GM23338 (cell line): ENCODE data around the gene TCIRG1. TPM values are rescaled to one million over a fixed set of nuclear protein-coding genes. Genes with fewer than 3 reads are reported as not detected.

ENCODE experiments used
- ATAC-seq: fragments of 200-7000 bp; cut with Tn5 transposase; 3 replicates; pipeline ENCODE4 v1.9.1; 2020
- DNase-seq: peaks from one replicate; pipeline ENCODE4 v3.0.0-alpha.2; 2015; ENCODE audit warnings: low spot score
- H2AFZ ChIP-seq: fragments of 200-600 bp; sonication (generic); 2 replicates; pipeline ENCODE4 v1.8.0; 2016; ENCODE audit warnings: antibody characterized with exemption, mild to moderate bottlenecking, moderate library complexity
- H3F3A ChIP-seq: fragments of 200-600 bp; sonication (generic); replicated peaks from 2 replicates; pipeline ENCODE4 v1.8.0; 2017; ENCODE audit warnings: antibody characterized with exemption, mixed run types, low read depth
- H3K27ac ChIP-seq: fragments of 200-600 bp; sonication (generic); 2 replicates; pipeline ENCODE4 v1.6.1; 2016; ENCODE audit warnings: low read depth
- H3K27me3 ChIP-seq: fragments of 200-600 bp; sonication (generic); 2 replicates; pipeline ENCODE4 v1.8.0; 2016; ENCODE audit warnings: mild to moderate bottlenecking, mixed run types, moderate library complexity; ENCODE audit not compliant: insufficient read depth
- H3K36me3 ChIP-seq: fragments of 200-600 bp; sonication (generic); 2 replicates; pipeline ENCODE4 v1.8.0; 2016; ENCODE audit warnings: mild to moderate bottlenecking; ENCODE audit not compliant: insufficient read depth
- H3K4me1 ChIP-seq: fragments of 200-600 bp; sonication (generic); 2 replicates; pipeline ENCODE4 v1.8.0; 2016; ENCODE audit warnings: mild to moderate bottlenecking, moderate library complexity; ENCODE audit not compliant: insufficient read depth
- H3K4me2 ChIP-seq: fragments of 200-600 bp; sonication (generic); 2 replicates; pipeline ENCODE4 v1.7.1; 2017; ENCODE audit warnings: mixed run types
- H3K4me3 ChIP-seq: fragments of 200-600 bp; sonication (generic); 2 replicates; pipeline ENCODE4 v1.6.1; 2016; ENCODE audit warnings: mixed run types
- H3K79me2 ChIP-seq: fragments of 200-600 bp; sonication (generic); replicated peaks from 2 replicates; pipeline ENCODE4 v1.8.0; 2017; ENCODE audit warnings: mild to moderate bottlenecking; ENCODE audit not compliant: insufficient read depth
- H3K9me2 ChIP-seq: fragments of 200-600 bp; sonication (generic); 2 replicates; pipeline ENCODE4 v1.8.0; 2017; ENCODE audit not compliant: insufficient read depth
- H4K20me1 ChIP-seq: fragments of 200-600 bp; sonication (generic); replicated peaks from 2 replicates; pipeline ENCODE4 v1.8.0; 2017; ENCODE audit warnings: mild to moderate bottlenecking; ENCODE audit not compliant: insufficient read depth
- H3K27ac Mint-ChIP-seq: 2 replicates; pipeline ENCODE4 v1.8.0; 2020; ENCODE audit warnings: inconsistent platforms, mild to moderate bottlenecking, moderate library complexity, mixed read lengths
- H3K27me3 Mint-ChIP-seq: 3 replicates; pipeline ENCODE4 v1.8.0; 2022; ENCODE audit warnings: low read depth, mild to moderate bottlenecking, moderate library complexity, mixed read lengths, inconsistent platforms; ENCODE audit not compliant: insufficient read depth, poor library complexity
- H3K36me3 Mint-ChIP-seq: 3 replicates; pipeline ENCODE4 v1.8.0; 2021; ENCODE audit warnings: low read depth, mild to moderate bottlenecking, inconsistent platforms, moderate library complexity, mixed read lengths
- H3K4me1 Mint-ChIP-seq: 3 replicates; pipeline ENCODE4 v1.8.0; 2020; ENCODE audit warnings: mild to moderate bottlenecking, inconsistent platforms, mixed read lengths
- H3K4me3 Mint-ChIP-seq: 3 replicates; pipeline ENCODE4 v1.8.0; 2021; ENCODE audit warnings: moderate library complexity, mild to moderate bottlenecking, inconsistent platforms, mixed read lengths
- H3K9me3 Mint-ChIP-seq: 3 replicates; pipeline ENCODE4 v1.8.0; 2020; ENCODE audit warnings: moderate library complexity, mild to moderate bottlenecking, inconsistent platforms, mixed read lengths
- EZH2phosphoT487 ChIP-seq: fragments of 200-600 bp; sonication (generic); IDR thresholded peaks from one replicate; pipeline ENCODE4 v1.8.1; 2018; ENCODE audit warnings: antibody characterized with exemption; ENCODE audit not compliant: unreplicated experiment
- JUNB ChIP-seq: IDR thresholded peaks from one replicate; pipeline ENCODE4 v1.6.1; 2016; ENCODE audit warnings: antibody characterized with exemption; ENCODE audit not compliant: unreplicated experiment
- NANOG ChIP-seq: IDR thresholded peaks from 2 replicates; pipeline ENCODE4 v1.6.1; 2016; ENCODE audit warnings: antibody characterized with exemption, borderline replicate concordance
- POLR2AphosphoS5 ChIP-seq: IDR thresholded peaks from 2 replicates; pipeline ENCODE4 v1.6.1; 2016; ENCODE audit warnings: antibody characterized with exemption, low read depth
- STAT1 ChIP-seq: IDR thresholded peaks from one replicate; pipeline ENCODE4 v1.6.1; 2016; ENCODE audit warnings: antibody characterized with exemption; ENCODE audit not compliant: unreplicated experiment
- ZNF114 ChIP-seq: fragments of 250-450 bp; sonication (Bioruptor Pico); IDR thresholded peaks from 2 replicates; pipeline ENCODE4 v1.5.0; 2020; ENCODE audit warnings: mild to moderate bottlenecking, moderate library complexity
- polyA plus RNA-seq: library from polyadenylated mRNA; unstranded; fragments of >200 nt; fragmentation: Nextera tagmentation; extraction: Ambion mirVana; gene quantifications from 2 replicates; pipeline ENCODE4 v1.2.1, GENCODE V29; 2016
- total RNA-seq: library from RNA; depleted of rRNA; stranded (reverse); fragments of >200 nt; shearing (Covaris generic); gene quantifications from 2 replicates; pipeline ENCODE4 v1.2.3, GENCODE V29; 2014
- TF ChIP-seq, protein P1 (sequence below): fragments of 250-450 bp; sonication (Bioruptor Pico); IDR thresholded peaks from 2 replicates; pipeline ENCODE4 v1.5.0; 2020; ENCODE audit warnings: mild to moderate bottlenecking, moderate library complexity
- TF ChIP-seq, protein P2 (sequence below), 2 experiments: fragments of 200-600 bp in 1 of 2; sonication (generic) in 1 of 2; conservative IDR thresholded peaks; 2 replicates each; pipeline versions ENCODE4 v1.5.1 to v1.6.1; 2016 to 2017; ENCODE audit warnings: antibody characterized with exemption in 2 of 2, low read depth in 2 of 2, mild to moderate bottlenecking in 2 of 2, moderate library complexity in 1 of 2

The TCIRG1 gene
- total and polyA plus RNA-seq, 2 experiments from 2014 or later, result 20.4 to 40.4 TPM

DNA sequence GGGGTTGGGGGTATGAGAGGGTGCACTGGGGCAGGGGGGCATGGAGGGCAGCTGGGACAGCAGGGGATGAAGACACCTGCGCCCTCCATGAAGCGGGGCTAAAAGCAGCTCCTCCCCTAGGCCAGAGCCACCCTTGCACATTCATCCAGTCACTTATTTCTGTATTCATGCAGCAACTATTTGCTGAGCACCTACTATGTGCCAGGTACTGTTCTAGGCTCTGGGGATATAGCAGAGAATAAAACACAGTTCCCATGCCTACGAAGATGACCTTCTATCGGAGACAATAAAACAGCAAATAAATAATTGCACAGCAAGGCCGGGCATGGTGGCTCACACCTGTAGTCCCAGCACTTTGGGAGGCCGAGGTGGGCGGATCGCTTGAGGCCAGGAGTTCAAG lies 23.4 kb upstream of the TCIRG1 start (continued):
- TF ChIP-seq, protein P1, sequence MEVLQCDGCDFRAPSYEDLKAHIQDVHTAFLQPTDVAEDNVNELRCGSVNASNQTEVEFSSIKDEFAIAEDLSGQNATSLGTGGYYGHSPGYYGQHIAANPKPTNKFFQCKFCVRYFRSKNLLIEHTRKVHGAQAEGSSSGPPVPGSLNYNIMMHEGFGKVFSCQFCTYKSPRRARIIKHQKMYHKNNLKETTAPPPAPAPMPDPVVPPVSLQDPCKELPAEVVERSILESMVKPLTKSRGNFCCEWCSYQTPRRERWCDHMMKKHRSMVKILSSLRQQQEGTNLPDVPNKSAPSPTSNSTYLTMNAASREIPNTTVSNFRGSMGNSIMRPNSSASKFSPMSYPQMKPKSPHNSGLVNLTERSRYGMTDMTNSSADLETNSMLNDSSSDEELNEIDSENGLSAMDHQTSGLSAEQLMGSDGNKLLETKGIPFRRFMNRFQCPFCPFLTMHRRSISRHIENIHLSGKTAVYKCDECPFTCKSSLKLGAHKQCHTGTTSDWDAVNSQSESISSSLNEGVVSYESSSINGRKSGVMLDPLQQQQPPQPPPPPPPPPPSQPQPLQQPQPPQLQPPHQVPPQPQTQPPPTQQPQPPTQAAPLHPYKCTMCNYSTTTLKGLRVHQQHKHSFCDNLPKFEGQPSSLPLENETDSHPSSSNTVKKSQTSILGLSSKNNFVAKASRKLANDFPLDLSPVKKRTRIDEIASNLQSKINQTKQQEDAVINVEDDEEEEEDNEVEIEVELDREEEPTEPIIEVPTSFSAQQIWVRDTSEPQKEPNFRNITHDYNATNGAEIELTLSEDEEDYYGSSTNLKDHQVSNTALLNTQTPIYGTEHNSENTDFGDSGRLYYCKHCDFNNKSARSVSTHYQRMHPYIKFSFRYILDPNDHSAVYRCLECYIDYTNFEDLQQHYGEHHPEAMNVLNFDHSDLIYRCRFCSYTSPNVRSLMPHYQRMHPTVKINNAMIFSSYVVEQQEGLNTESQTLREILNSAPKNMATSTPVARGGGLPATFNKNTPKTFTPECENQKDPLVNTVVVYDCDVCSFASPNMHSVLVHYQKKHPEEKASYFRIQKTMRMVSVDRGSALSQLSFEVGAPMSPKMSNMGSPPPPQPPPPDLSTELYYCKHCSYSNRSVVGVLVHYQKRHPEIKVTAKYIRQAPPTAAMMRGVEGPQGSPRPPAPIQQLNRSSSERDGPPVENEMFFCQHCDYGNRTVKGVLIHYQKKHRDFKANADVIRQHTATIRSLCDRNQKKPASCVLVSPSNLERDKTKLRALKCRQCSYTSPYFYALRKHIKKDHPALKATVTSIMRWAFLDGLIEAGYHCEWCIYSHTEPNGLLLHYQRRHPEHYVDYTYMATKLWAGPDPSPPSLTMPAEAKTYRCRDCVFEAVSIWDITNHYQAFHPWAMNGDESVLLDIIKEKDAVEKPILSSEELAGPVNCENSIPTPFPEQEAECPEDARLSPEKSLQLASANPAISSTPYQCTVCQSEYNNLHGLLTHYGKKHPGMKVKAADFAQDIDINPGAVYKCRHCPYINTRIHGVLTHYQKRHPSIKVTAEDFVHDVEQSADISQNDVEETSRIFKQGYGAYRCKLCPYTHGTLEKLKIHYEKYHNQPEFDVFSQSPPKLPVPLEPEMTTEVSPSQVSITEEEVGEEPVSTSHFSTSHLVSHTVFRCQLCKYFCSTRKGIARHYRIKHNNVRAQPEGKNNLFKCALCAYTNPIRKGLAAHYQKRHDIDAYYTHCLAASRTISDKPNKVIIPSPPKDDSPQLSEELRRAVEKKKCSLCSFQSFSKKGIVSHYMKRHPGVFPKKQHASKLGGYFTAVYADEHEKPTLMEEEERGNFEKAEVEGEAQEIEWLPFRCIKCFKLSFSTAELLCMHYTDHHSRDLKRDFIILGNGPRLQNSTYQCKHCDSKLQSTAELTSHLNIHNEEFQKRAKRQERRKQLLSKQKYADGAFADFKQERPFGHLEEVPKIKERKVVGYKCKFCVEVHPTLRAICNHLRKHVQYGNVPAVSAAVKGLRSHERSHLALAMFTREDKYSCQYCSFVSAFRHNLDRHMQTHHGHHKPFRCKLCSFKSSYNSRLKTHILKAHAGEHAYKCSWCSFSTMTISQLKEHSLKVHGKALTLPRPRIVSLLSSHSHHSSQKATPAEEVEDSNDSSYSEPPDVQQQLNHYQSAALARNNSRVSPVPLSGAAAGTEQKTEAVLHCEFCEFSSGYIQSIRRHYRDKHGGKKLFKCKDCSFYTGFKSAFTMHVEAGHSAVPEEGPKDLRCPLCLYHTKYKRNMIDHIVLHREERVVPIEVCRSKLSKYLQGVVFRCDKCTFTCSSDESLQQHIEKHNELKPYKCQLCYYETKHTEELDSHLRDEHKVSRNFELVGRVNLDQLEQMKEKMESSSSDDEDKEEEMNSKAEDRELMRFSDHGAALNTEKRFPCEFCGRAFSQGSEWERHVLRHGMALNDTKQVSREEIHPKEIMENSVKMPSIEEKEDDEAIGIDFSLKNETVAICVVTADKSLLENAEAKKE (CRISPR knock-in tag), result no peak
- no peak for TF ChIP-seq NANOG
- TF ChIP-seq JUNB, result no peak
- TF ChIP-seq ZNF114 (CRISPR knock-in tag), result no peak
- no peak for TF ChIP-seq EZH2phosphoT487
- no peak for TF ChIP-seq POLR2AphosphoS5

DNA sequence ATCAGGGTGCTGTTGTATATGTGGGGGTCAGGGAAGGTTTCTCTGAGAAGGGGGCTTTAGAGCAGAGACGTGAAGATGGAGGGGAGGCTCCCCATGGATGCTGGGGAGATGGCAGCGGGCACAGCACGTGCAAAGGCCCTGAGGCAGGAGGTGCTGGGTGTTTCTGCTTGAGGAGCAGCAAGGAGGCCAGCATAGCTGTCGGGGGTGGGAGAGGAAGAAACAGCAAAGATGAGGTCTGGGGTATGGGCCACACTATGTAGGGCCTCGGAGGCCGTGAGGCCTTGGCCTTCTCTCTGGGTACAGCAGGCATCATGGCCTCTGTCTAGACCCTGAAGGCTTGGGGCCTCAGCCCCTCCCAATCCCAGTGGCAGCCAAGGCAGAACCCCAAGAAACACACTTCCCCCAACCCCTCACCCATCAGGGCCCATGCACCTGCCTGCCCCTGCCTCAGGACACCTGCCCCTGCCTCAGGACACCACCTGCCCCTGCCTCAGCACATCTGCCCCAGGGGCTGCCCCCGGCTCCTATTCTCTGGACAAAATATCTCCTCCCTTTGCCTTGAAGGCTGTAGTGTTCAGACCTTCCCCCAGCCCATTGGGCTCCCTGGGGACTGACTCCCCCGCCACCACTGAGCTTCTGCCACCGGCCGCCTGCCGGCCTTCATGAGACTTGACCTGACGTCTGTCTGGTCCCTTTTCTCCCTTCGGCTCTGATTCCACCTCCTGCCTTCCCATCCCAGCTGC lies 22.5 kb upstream of the TCIRG1 start:
- Histone ChIP-seq H3K27ac (no peak overlapping the region), H2AFZ (no peak overlapping the region), H3F3A (no peaks in the 10 kb centered on the region), H4K20me1 (no peaks in the 10 kb centered on the region), H3K27me3 (no peaks in the 10 kb centered on the region), H3K4me3 (no peak overlapping the region), H3K4me2 (no peak overlapping the region), H3K79me2 (no peaks in the 10 kb centered on the region), H3K4me1 (no peaks in the 10 kb centered on the region), H3K36me3 (no peaks in the 10 kb centered on the region), H3K9me2 (no peaks in the 10 kb centered on the region)
- Mint-ChIP-seq H3K27ac (no peak overlapping the region), H3K27me3 (peaks cover 15% of the 10 kb centered on the region), H3K36me3 (no peaks in the 10 kb centered on the region), H3K4me3 (no peak overlapping the region), H3K4me1 (peaks cover 14% of the 10 kb centered on the region), H3K9me3 (no peaks in the 10 kb centered on the region)
- DNase-seq, result no peak
- no peak for ATAC-seq
- TF ChIP-seq EZH2phosphoT487 (no peak), POLR2AphosphoS5 (no peak), NANOG (no peak), STAT1 (no peak)
- TF ChIP-seq, protein P2, sequence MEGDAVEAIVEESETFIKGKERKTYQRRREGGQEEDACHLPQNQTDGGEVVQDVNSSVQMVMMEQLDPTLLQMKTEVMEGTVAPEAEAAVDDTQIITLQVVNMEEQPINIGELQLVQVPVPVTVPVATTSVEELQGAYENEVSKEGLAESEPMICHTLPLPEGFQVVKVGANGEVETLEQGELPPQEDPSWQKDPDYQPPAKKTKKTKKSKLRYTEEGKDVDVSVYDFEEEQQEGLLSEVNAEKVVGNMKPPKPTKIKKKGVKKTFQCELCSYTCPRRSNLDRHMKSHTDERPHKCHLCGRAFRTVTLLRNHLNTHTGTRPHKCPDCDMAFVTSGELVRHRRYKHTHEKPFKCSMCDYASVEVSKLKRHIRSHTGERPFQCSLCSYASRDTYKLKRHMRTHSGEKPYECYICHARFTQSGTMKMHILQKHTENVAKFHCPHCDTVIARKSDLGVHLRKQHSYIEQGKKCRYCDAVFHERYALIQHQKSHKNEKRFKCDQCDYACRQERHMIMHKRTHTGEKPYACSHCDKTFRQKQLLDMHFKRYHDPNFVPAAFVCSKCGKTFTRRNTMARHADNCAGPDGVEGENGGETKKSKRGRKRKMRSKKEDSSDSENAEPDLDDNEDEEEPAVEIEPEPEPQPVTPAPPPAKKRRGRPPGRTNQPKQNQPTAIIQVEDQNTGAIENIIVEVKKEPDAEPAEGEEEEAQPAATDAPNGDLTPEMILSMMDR (conservative IDR thresholded peaks at IDR 0.05; ENCODE audit: low read depth in 2 of 2), result no peak
